MM.1S (cell line): ENCODE measurements around the gene KRTAP4-5.
"Not testable (repeated sequence)": the region's sequence is repeated elsewhere in the genome, so short reads cannot be mapped to it uniquely, and the experiment has no call there.

Source experiments
- DNase-seq: peaks from one replicate; pipeline ENCODE4 v3.0.0-alpha.2; 2015
- H2AFZ ChIP-seq: fragments of 300-600 bp; sonication (generic); 2 replicates; pipeline ENCODE4 v1.6.0; 2016; ENCODE audit warnings: antibody characterized with exemption, low read length
- H3F3A ChIP-seq: fragments of 300-600 bp; sonication (generic); 2 replicates; pipeline ENCODE4 v1.6.1; 2016; ENCODE audit warnings: mild to moderate bottlenecking, antibody characterized with exemption, low read length, moderate library complexity, mixed read lengths; ENCODE audit not compliant: insufficient read depth
- H3K27ac ChIP-seq: fragments of 300-600 bp; sonication (generic); 2 replicates; pipeline ENCODE4 v1.5.1; 2016; ENCODE audit warnings: mild to moderate bottlenecking, low read length
- H3K27me3 ChIP-seq: fragments of 300-600 bp; sonication (generic); replicated peaks from 2 replicates; pipeline ENCODE4 v1.6.0; 2016; ENCODE audit warnings: low read length; ENCODE audit not compliant: insufficient read depth
- H3K36me3 ChIP-seq: fragments of 300-600 bp; sonication (generic); replicated peaks from 2 replicates; pipeline ENCODE4 v1.6.1; 2016; ENCODE audit warnings: mild to moderate bottlenecking, low read length, mixed read lengths; ENCODE audit not compliant: insufficient read depth
- H3K4me1 ChIP-seq: fragments of 300-600 bp; sonication (generic); 2 replicates; pipeline ENCODE4 v1.6.1; 2016; ENCODE audit warnings: low read length, mixed read lengths
- H3K4me2 ChIP-seq: fragments of 300-600 bp; sonication (generic); 2 replicates; pipeline ENCODE4 v1.6.0; 2016; ENCODE audit warnings: low read depth, low read length
- H3K4me3 ChIP-seq: fragments of 300-600 bp; sonication (generic); 2 replicates; pipeline ENCODE4 v1.5.1; 2016; ENCODE audit warnings: low read length, mixed read lengths
- H3K79me2 ChIP-seq: fragments of 300-600 bp; sonication (generic); 2 replicates; pipeline ENCODE4 v1.6.1; 2016; ENCODE audit warnings: mixed run types, low read length, mixed read lengths
- H3K9ac ChIP-seq: fragments of 300-600 bp; sonication (generic); 2 replicates; pipeline ENCODE4 v1.6.1; 2016; ENCODE audit warnings: low read length, mixed read lengths
- H3K9me2 ChIP-seq: fragments of 300-600 bp; sonication (generic); replicated peaks from 2 replicates; pipeline ENCODE4 v1.6.1; 2016; ENCODE audit warnings: mild to moderate bottlenecking, low read length, mixed read lengths; ENCODE audit not compliant: insufficient read depth
- H3K9me3 ChIP-seq: fragments of 300-600 bp; sonication (generic); replicated peaks from 2 replicates; pipeline ENCODE4 v1.6.1; 2016; ENCODE audit warnings: mild to moderate bottlenecking, low read length, mixed read lengths; ENCODE audit not compliant: insufficient read depth
- H4K20me1 ChIP-seq: fragments of 300-600 bp; sonication (generic); 2 replicates; pipeline ENCODE4 v1.6.1; 2016; ENCODE audit warnings: mild to moderate bottlenecking, low read length, moderate library complexity, mixed read lengths; ENCODE audit not compliant: insufficient read depth
- EZH2 ChIP-seq: fragments of 300-600 bp; sonication (generic); optimal IDR thresholded peaks from 2 replicates; pipeline ENCODE3; 2017; ENCODE audit warnings: low read depth, mild to moderate bottlenecking, antibody characterized with exemption, low read length, mixed read lengths
- EZH2phosphoT487 ChIP-seq: fragments of 300-600 bp; sonication (generic); IDR thresholded peaks from 2 replicates; pipeline ENCODE4 v1.6.1; 2018; ENCODE audit warnings: antibody characterized with exemption, low read length
- TF ChIP-seq, protein P1 (sequence below): fragments of 300-600 bp; sonication (generic); IDR thresholded peaks from 2 replicates; pipeline ENCODE4 v1.5.1; 2016; ENCODE audit warnings: antibody characterized with exemption, low read length, mixed read lengths

KRTAP4-5 gene

DNA sequence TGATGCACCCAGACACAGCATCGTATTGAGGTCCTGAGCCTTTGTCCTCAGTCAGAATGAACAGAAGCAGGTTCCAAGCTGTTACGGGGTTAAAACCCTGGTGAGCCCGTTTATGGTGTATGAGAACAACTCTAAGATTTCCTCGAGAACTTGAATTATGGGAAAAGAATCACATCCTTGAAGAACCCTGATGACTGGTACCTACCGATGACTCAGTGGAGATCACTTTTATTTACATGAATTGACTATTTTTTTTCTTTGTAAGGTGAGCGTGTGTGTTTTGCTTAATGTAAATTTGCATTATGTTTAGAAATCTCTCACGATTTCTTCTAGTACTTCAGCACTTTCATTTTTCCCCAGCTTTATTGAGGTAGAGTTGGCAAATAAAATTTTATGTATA lies 14.2 kb upstream of the KRTAP4-5 start:
- no peaks in the 10 kb centered on the region for H3K9me2 ChIP-seq
- no peaks in the 10 kb centered on the region for H3K4me1 ChIP-seq
- H3K4me3 ChIP-seq: no peak overlapping the region
- H3K79me2 ChIP-seq: no peaks in the 10 kb centered on the region
- H3K27me3 ChIP-seq: no peaks in the 10 kb centered on the region
- no peak overlapping the region for H3K4me2 ChIP-seq
- no peak for DNase-seq
- H4K20me1 ChIP-seq: no peaks in the 10 kb centered on the region
- no peaks in the 10 kb centered on the region for H3F3A ChIP-seq
- no peaks in the 10 kb centered on the region for H3K36me3 ChIP-seq
- TF ChIP-seq EZH2: no peak
- no peak for TF ChIP-seq EZH2phosphoT487
- TF ChIP-seq, protein P1, sequence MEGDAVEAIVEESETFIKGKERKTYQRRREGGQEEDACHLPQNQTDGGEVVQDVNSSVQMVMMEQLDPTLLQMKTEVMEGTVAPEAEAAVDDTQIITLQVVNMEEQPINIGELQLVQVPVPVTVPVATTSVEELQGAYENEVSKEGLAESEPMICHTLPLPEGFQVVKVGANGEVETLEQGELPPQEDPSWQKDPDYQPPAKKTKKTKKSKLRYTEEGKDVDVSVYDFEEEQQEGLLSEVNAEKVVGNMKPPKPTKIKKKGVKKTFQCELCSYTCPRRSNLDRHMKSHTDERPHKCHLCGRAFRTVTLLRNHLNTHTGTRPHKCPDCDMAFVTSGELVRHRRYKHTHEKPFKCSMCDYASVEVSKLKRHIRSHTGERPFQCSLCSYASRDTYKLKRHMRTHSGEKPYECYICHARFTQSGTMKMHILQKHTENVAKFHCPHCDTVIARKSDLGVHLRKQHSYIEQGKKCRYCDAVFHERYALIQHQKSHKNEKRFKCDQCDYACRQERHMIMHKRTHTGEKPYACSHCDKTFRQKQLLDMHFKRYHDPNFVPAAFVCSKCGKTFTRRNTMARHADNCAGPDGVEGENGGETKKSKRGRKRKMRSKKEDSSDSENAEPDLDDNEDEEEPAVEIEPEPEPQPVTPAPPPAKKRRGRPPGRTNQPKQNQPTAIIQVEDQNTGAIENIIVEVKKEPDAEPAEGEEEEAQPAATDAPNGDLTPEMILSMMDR: no peak
- H2AFZ ChIP-seq: no peak overlapping the region
- H3K9me3 ChIP-seq: no peaks in the 10 kb centered on the region
- no peak overlapping the region for H3K27ac ChIP-seq
- H3K9ac ChIP-seq: no peak overlapping the region

DNA sequence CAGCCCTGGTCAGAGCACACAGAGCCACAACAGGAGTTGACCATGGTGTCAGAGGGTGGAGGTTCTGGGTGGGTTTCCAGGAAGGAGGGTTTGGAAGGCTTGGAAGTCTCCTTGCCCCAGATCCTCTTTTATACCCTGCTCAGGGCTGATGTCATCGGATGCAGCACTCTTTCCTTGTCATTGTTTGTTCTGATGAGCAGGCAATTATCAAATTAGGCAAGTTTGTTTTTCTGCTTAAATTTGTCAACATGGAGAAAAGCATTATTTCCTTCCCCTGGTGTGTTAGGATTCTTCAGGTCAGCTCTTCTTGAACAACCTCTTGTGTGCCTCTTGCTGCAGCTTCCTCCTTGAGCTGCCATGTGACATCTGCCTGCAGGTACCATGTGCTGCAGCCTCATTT lies 11.0 kb upstream of the KRTAP4-5 start, which contains the start of gene KRTAP4-4:
TSS of gene KRTAP4-4 (minus strand) at position 101 of the 400 bp plus-strand sequence. CDS start at position 44, 57 bp downstream.
- Histone ChIP-seq H3F3A (no peaks in the 10 kb centered on the region), H3K9ac (no peak within 1 kb of the TSS), H2AFZ (no peak within 1 kb of the TSS), H3K27me3 (no peaks in the 10 kb centered on the region), H3K4me1 (no peaks in the 10 kb centered on the region), H3K79me2 (no peaks in the 10 kb centered on the region), H3K27ac (no peak within 1 kb of the TSS), H3K4me2 (no peak within 1 kb of the TSS), H3K9me3 (no peaks in the 10 kb centered on the region), H3K9me2 (no peaks in the 10 kb centered on the region), H3K36me3 (no peaks in the 10 kb centered on the region), H3K4me3 (no peak within 1 kb of the TSS), H4K20me1 (no peaks in the 10 kb centered on the region)
- DNase-seq: no peak
- TF ChIP-seq, protein P1: no peak
- TF ChIP-seq EZH2 (no peak), EZH2phosphoT487 (no peak)

DNA sequence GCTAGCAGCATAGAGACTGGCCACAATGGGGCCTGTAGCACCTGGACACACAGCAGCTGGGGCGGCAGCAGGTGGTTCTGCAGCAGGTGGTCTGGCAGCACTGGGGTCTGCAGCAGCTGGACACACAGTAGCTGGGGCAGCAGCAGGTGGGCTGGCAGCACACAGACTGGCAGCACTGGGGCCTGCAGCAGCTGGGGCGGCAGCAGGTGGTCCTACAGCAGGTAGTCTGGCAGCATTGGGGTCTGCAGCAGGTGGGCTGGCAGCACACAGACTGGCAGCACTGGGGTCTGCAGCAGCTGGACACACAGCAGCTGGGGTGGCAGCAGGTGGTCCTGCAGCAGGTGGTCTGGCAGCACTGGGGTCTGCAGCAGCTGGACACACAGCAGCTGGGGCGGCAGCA lies 10.6 kb upstream of the KRTAP4-5 start:
- DNase-seq, H3K9me2 ChIP-seq, H3K27me3 ChIP-seq, H4K20me1 ChIP-seq, H3F3A ChIP-seq, H3K27ac ChIP-seq, H3K36me3 ChIP-seq, H3K4me1 ChIP-seq, H3K4me2 ChIP-seq, H3K9me3 ChIP-seq, H3K9ac ChIP-seq, H2AFZ ChIP-seq, H3K4me3 ChIP-seq, H3K79me2 ChIP-seq: not testable (repeated sequence)

DNA sequence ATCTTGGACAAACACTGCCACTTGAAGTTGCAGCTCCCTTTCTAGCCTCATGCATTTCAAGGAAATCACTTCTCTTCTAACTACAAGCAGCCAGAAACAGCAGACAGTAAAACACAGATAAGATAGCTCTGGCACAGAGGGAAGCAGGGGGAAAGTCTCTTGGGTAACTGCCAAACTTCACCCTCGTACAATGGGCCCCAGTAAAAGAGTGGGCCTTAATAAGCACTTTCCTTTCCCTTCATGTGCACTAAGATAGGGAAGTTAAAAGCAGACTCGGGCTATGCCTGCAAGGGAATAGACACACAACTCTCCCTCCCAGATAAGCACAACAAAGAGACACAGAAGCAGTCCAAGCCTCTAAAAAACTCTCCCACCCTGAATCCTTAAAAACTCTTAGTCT lies 4.2 kb upstream of the KRTAP4-5 start:
- H2AFZ ChIP-seq: no peak overlapping the region
- no peaks in the 10 kb centered on the region for H3K27me3 ChIP-seq
- no peaks in the 10 kb centered on the region for H3K36me3 ChIP-seq
- H3K79me2 ChIP-seq: no peaks in the 10 kb centered on the region
- DNase-seq: no peak
- no peak overlapping the region for H3K27ac ChIP-seq
- no peaks in the 10 kb centered on the region for H3F3A ChIP-seq
- no peak overlapping the region for H3K4me3 ChIP-seq
- H3K9me2 ChIP-seq: no peaks in the 10 kb centered on the region
- TF ChIP-seq, protein P1: no peak
- TF ChIP-seq EZH2: no peak
- TF ChIP-seq EZH2phosphoT487: no peak
- H3K4me1 ChIP-seq: no peaks in the 10 kb centered on the region
- no peaks in the 10 kb centered on the region for H3K9me3 ChIP-seq
- no peak overlapping the region for H3K9ac ChIP-seq
- no peaks in the 10 kb centered on the region for H4K20me1 ChIP-seq
- H3K4me2 ChIP-seq: no peak overlapping the region
